ENCODE data around the gene NXPE3. TPM values are rescaled to one million over a fixed set of nuclear protein-coding genes. Genes with fewer than 3 reads are reported as not detected.

The NXPE3 gene
- polyA plus RNA-seq, 1 donor from 2014 or later, result 6.6 TPM

GRCh38 chr3:101821503-101821902 is 42.5 kb downstream of the NXPE3 start:
- Histone ChIP-seq H3K36me3 (ENCODE audit: insufficient read depth, low read length) (peaks cover 9% of the 10 kb centered on the region), H3K79me2 (replicated peaks; ENCODE audit: insufficient read depth, low read length) (no peaks in the 10 kb centered on the region), H4K20me1 (ENCODE audit: insufficient read depth) (no peaks in the 10 kb centered on the region), H3K4me3 (ENCODE audit: low read length) (no peak overlapping the region), H3K27me3 (ENCODE audit: insufficient read depth, low read depth, low read length) (no peaks in the 10 kb centered on the region), H3F3A (ENCODE audit: insufficient read depth, low read length, poor library complexity, severe bottlenecking) (no peaks in the 10 kb centered on the region), H3K27ac (ENCODE audit: low read length) (no peak overlapping the region), H3K9ac (ENCODE audit: low read length) (no peak overlapping the region), H2AFZ (ENCODE audit: low read depth, low read length) (no peak overlapping the region), H3K9me3 (ENCODE audit: low read length) (no peaks in the 10 kb centered on the region), H3K4me2 (ENCODE audit: low read length) (no peak overlapping the region), H3K9me2 (ENCODE audit: insufficient read depth, low read length) (no peaks in the 10 kb centered on the region)
- TF ChIP-seq TAF1 (IDR thresholded peaks at IDR 0.05; ENCODE audit: low read depth) (no peak), EZH2 (IDR thresholded peaks at IDR 0.05; ENCODE audit: borderline replicate concordance, insufficient read depth, low read length, poor library complexity, severe bottlenecking) (no peak), POLR2AphosphoS5 (IDR thresholded peaks at IDR 0.05) (no peak), REST (IDR thresholded peaks at IDR 0.05; ENCODE audit: borderline replicate concordance) (no peak), MXI1 (conservative IDR thresholded peaks at IDR 0.05; ENCODE audit: poor library complexity, severe bottlenecking) (no peak), SMC3 (conservative IDR thresholded peaks at IDR 0.05; ENCODE audit: poor library complexity) (no peak), RAD21 (conservative IDR thresholded peaks at IDR 0.05) (no peak), EP300 (conservative IDR thresholded peaks at IDR 0.05; ENCODE audit: poor library complexity, severe bottlenecking) (no peak)

- Histone ChIP-seq H3K27ac (ENCODE audit: low read length) (no peak overlapping the region), H3K9me3 (ENCODE audit: low read length) (no peaks in the 10 kb centered on the region), H3K36me3 (ENCODE audit: insufficient read depth, low read length) (peaks cover 9% of the 10 kb centered on the region), H4K20me1 (ENCODE audit: insufficient read depth) (no peaks in the 10 kb centered on the region), H3K4me3 (ENCODE audit: low read length) (no peak overlapping the region), H3K79me2 (replicated peaks; ENCODE audit: insufficient read depth, low read length) (no peaks in the 10 kb centered on the region), H3F3A (ENCODE audit: insufficient read depth, low read length, poor library complexity, severe bottlenecking) (no peaks in the 10 kb centered on the region), H3K4me2 (ENCODE audit: low read length) (no peak overlapping the region), H3K9ac (ENCODE audit: low read length) (no peak overlapping the region), H3K27me3 (ENCODE audit: insufficient read depth, low read depth, low read length) (no peaks in the 10 kb centered on the region), H2AFZ (ENCODE audit: low read depth, low read length) (no peak overlapping the region), H3K9me2 (ENCODE audit: insufficient read depth, low read length) (no peaks in the 10 kb centered on the region)
- TF ChIP-seq CTCF (IDR thresholded peaks at IDR 0.05; ENCODE audit: poor library complexity, severe bottlenecking) (no peak), TAF1 (IDR thresholded peaks at IDR 0.05; ENCODE audit: low read depth) (no peak), MXI1 (conservative IDR thresholded peaks at IDR 0.05; ENCODE audit: poor library complexity, severe bottlenecking) (no peak), EZH2 (IDR thresholded peaks at IDR 0.05; ENCODE audit: borderline replicate concordance, insufficient read depth, low read length, poor library complexity, severe bottlenecking) (no peak), RAD21 (conservative IDR thresholded peaks at IDR 0.05) (no peak), POLR2AphosphoS5 (IDR thresholded peaks at IDR 0.05) (no peak), REST (IDR thresholded peaks at IDR 0.05; ENCODE audit: borderline replicate concordance) (no peak), SMC3 (conservative IDR thresholded peaks at IDR 0.05; ENCODE audit: poor library complexity) (no peak), EP300 (conservative IDR thresholded peaks at IDR 0.05; ENCODE audit: poor library complexity, severe bottlenecking) (no peak)
Observed at GRCh38 chr3:101823525-101823924, 44.5 kb downstream of the NXPE3 start.
